ENCODE measurements around the gene DNAH1. TPM values are rescaled to one million over a fixed set of nuclear protein-coding genes. Genes with fewer than 3 reads are reported as not detected.
A peak's percentile ranks its signal among the peaks of the same experiment; 100 is the strongest.

Gene DNAH1
- total RNA-seq, 4 donors from 2014 or later = 12.0 to 26.1 (median 15.5) TPM

DNA sequence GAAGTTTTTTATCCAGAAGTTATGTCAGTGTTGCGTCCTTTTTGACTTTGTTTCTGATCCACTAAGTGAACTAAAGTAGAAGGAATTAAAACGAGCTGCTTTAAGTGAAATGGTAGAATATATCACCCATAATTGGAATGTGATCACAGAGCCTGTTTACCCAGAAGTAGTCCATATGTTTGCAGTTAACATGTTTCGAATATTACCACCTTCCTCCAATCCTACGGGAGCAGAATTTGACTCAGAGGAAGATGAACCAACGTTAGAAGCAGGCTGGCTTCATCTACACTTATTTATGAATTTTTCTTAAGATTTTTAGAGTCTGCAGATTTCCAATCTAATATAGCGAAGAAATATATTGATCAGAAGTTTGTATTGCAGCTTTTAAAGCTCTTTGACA, 57.6 kb downstream of the DNAH1 start:
- 57 to 61% methylated on average over 6 of the region's 6 CpGs for WGBS, 2 donors
- TF ChIP-seq POLR2A (IDR thresholded peaks at IDR 0.05) = no peak
- TF ChIP-seq EP300 (IDR thresholded peaks at IDR 0.05) = no peak
- TF ChIP-seq, protein P1, sequence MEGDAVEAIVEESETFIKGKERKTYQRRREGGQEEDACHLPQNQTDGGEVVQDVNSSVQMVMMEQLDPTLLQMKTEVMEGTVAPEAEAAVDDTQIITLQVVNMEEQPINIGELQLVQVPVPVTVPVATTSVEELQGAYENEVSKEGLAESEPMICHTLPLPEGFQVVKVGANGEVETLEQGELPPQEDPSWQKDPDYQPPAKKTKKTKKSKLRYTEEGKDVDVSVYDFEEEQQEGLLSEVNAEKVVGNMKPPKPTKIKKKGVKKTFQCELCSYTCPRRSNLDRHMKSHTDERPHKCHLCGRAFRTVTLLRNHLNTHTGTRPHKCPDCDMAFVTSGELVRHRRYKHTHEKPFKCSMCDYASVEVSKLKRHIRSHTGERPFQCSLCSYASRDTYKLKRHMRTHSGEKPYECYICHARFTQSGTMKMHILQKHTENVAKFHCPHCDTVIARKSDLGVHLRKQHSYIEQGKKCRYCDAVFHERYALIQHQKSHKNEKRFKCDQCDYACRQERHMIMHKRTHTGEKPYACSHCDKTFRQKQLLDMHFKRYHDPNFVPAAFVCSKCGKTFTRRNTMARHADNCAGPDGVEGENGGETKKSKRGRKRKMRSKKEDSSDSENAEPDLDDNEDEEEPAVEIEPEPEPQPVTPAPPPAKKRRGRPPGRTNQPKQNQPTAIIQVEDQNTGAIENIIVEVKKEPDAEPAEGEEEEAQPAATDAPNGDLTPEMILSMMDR (IDR thresholded peaks at IDR 0.05) = no peak
- peaks cover 0 to 37% (median 0%) of the 10 kb centered on the region in 3 donors for H3K36me3 ChIP-seq
- H3K27me3 ChIP-seq = no peaks in the 10 kb centered on the region
- DNase-seq (ENCODE audit: low spot score in 2 of 2) = no peak
- H3K4me3 ChIP-seq = peak overlapping the region in 1 of 4 donors; percentile 39
- no peaks in the 10 kb centered on the region for H3K9me3 ChIP-seq
- H3K4me1 ChIP-seq = peaks cover 0 to 20% (median 0%) of the 10 kb centered on the region in 4 donors
- H3K27ac ChIP-seq = no peak overlapping the region

DNA sequence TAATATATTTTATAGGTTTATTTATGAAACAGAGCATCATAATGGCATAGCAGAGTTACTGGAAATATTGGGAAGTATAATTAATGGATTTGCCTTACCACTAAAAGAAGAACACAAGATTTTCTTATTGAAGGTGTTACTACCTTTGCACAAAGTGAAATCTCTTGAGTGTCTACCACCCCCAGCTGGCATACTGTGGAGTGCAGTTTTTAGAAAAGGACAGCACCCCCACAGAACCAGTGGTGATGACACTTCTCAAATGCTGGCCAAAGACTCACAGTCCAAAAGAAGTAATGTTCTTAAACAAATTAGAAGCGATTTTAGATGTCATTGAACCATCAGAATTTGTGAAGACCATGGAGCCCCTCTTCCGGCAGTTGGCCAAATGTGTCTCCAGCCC, 58.1 kb downstream of the DNAH1 start:
- Histone ChIP-seq H3K27ac (no peak overlapping the region), H3K27me3 (no peaks in the 10 kb centered on the region), H3K4me3 (no peak overlapping the region), H3K4me1 (peaks cover 0 to 16% (median 0%) of the 10 kb centered on the region in 4 donors), H3K9me3 (no peaks in the 10 kb centered on the region), H3K36me3 (peaks cover 0 to 37% (median 0%) of the 10 kb centered on the region in 3 donors)
- DNase-seq (ENCODE audit: low spot score in 2 of 2) = no peak
- TF ChIP-seq, protein P1 (IDR thresholded peaks at IDR 0.05) = no peak
- TF ChIP-seq POLR2A (IDR thresholded peaks at IDR 0.05) (no peak), EP300 (IDR thresholded peaks at IDR 0.05) (no peak)
- WGBS, 2 donors = 92 to 97% methylated on average over 2 of the region's 2 CpGs

GRCh38 chr3:52379610-52380009, 63.5 kb downstream of the DNAH1 start:
- no peak for TF ChIP-seq EP300 (IDR thresholded peaks at IDR 0.05)
- TF ChIP-seq, protein P1 (IDR thresholded peaks at IDR 0.05) = no peak
- no peak for TF ChIP-seq POLR2A (IDR thresholded peaks at IDR 0.05)
- 81 to 86% methylated on average over 10 of the region's 10 CpGs for WGBS, 2 donors
- Histone ChIP-seq H3K4me3 (no peak overlapping the region), H3K27me3 (no peaks in the 10 kb centered on the region), H3K36me3 (peaks cover 0 to 21% (median 0%) of the 10 kb centered on the region in 3 donors), H3K4me1 (no peaks in the 10 kb centered on the region), H3K27ac (no peak overlapping the region), H3K9me3 (no peaks in the 10 kb centered on the region)
- no peak for DNase-seq (ENCODE audit: low spot score in 2 of 2)

GRCh38 chr3:52380023-52380422, 63.9 kb downstream of the DNAH1 start:
- no peak overlapping the region for H3K27ac ChIP-seq
- H3K36me3 ChIP-seq = peaks cover 0 to 24% (median 0%) of the 10 kb centered on the region in 3 donors
- no peak for DNase-seq (ENCODE audit: low spot score in 2 of 2)
- 90 to 91% methylated on average over 4 to 9 of the region's 10 CpGs for WGBS, 2 donors
- no peaks in the 10 kb centered on the region for H3K4me1 ChIP-seq
- no peaks in the 10 kb centered on the region for H3K9me3 ChIP-seq
- H3K4me3 ChIP-seq = no peak overlapping the region
- no peaks in the 10 kb centered on the region for H3K27me3 ChIP-seq
- no peak for TF ChIP-seq POLR2A (IDR thresholded peaks at IDR 0.05)
- TF ChIP-seq EP300 (IDR thresholded peaks at IDR 0.05) = no peak
- TF ChIP-seq, protein P1 (IDR thresholded peaks at IDR 0.05) = no peak

- TF ChIP-seq, protein P1 (IDR thresholded peaks at IDR 0.05) = no peak
- TF ChIP-seq EP300 (IDR thresholded peaks at IDR 0.05) (no peak), POLR2A (IDR thresholded peaks at IDR 0.05) (no peak)
- Histone ChIP-seq H3K4me1 (no peaks in the 10 kb centered on the region), H3K4me3 (no peak overlapping the region), H3K27me3 (no peaks in the 10 kb centered on the region), H3K36me3 (peaks cover 0 to 28% (median 0%) of the 10 kb centered on the region in 3 donors), H3K27ac (no peak overlapping the region), H3K9me3 (no peaks in the 10 kb centered on the region)
- no peak for DNase-seq (ENCODE audit: low spot score in 2 of 2)
- WGBS, 2 donors = 88 to 91% methylated on average over 17 to 18 of the region's 18 CpGs
Observed at GRCh38 chr3:52381623-52382022, 65.5 kb downstream of the DNAH1 start.
